ENCODE results near the gene TCF19.
"Not testable (repeated sequence)": the region's sequence is repeated elsewhere in the genome, so short reads cannot be mapped to it uniquely, and the experiment has no call there.

DNA sequence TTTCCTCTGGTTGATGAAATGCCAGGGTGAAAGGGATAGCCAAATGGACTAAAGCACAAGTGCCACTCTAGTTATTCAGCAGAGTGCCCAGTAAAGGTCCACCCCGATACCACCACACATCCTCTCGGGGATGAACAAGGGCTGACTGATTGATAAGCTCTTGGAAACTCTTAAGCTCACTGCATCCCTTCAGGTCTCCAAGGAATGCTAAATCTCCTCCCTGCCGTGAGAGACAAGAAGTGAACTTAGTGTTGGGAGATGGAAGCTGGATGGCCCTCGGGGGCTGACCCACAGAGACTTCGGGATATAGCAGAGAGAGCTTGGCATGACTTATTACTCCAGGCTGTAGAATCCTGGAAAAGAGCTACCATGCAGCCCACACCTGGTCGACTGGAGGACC, 25.5 kb downstream of the TCF19 start:
- TF ChIP-seq POLR2A (IDR thresholded peaks at IDR 0.05): not testable (repeated sequence)
- TF ChIP-seq, protein P1, sequence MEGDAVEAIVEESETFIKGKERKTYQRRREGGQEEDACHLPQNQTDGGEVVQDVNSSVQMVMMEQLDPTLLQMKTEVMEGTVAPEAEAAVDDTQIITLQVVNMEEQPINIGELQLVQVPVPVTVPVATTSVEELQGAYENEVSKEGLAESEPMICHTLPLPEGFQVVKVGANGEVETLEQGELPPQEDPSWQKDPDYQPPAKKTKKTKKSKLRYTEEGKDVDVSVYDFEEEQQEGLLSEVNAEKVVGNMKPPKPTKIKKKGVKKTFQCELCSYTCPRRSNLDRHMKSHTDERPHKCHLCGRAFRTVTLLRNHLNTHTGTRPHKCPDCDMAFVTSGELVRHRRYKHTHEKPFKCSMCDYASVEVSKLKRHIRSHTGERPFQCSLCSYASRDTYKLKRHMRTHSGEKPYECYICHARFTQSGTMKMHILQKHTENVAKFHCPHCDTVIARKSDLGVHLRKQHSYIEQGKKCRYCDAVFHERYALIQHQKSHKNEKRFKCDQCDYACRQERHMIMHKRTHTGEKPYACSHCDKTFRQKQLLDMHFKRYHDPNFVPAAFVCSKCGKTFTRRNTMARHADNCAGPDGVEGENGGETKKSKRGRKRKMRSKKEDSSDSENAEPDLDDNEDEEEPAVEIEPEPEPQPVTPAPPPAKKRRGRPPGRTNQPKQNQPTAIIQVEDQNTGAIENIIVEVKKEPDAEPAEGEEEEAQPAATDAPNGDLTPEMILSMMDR (IDR thresholded peaks at IDR 0.05): not testable (repeated sequence)
